ENCODE results near the gene ZNF407. TPM values are rescaled to one million over a fixed set of nuclear protein-coding genes. Genes with fewer than 3 reads are reported as not detected.

The ZNF407 gene
- total RNA-seq, 2 experiments from 2014 or later = 23.2 to 24.7 TPM

- H3K9me3 Mint-ChIP-seq = no peaks in the 10 kb centered on the region
Observed at GRCh38 chr18:74795751-74796150, 198.1 kb downstream of the ZNF407 start.

GRCh38 chr18:74796211-74796610 lies 198.5 kb downstream of the ZNF407 start:
- ChIA-PET CTCF (no interaction called here), POLR2A (no interaction called here)
- Histone ChIP-seq H3K4me1 (ENCODE audit: insufficient read depth, low read length) (no peaks in the 10 kb centered on the region), H3K27ac (ENCODE audit: low read depth in 1 of 2, low read length in 2 of 2) (no peak overlapping the region), H3K27me3 (ENCODE audit: control insufficient read depth in 1 of 2, insufficient read depth in 2 of 2, low read length in 2 of 2) (no peaks in the 10 kb centered on the region), H3K9me3 (ENCODE audit: control insufficient read depth in 1 of 2, insufficient read depth in 1 of 2, low read length in 2 of 2) (no peaks in the 10 kb centered on the region), H3K36me3 (ENCODE audit: insufficient read depth, low read length) (no peaks in the 10 kb centered on the region), H3K4me3 (ENCODE audit: low read length) (no peak overlapping the region)
- Mint-ChIP-seq H3K36me3 (ENCODE audit: low read depth) (peaks cover 7% of the 10 kb centered on the region), H3K4me1 (ENCODE audit: low read depth) (peaks cover 11% of the 10 kb centered on the region), H3K4me3 (no peak overlapping the region), H3K27me3 (no peaks in the 10 kb centered on the region), H3K27ac (no peak overlapping the region), H3K9me3 (no peaks in the 10 kb centered on the region)
- DNase-seq = no peak
- no peak for TF ChIP-seq CTCF (IDR thresholded peaks at IDR 0.05)
- intact Hi-C loops (cut with DNase I, micrococcal nuclease) = no loop called here
- no peak for ATAC-seq (ENCODE audit: poor library complexity)

More at GRCh38 chr18:74795751-74796150, 198.1 kb downstream of the ZNF407 start:
- no peak overlapping the region for H3K4me3 ChIP-seq (ENCODE audit: low read length)
- DNase-seq (no peak), ATAC-seq (ENCODE audit: poor library complexity) (no peak)
- no peaks in the 10 kb centered on the region for H3K27me3 ChIP-seq (ENCODE audit: control insufficient read depth in 1 of 2, insufficient read depth in 2 of 2, low read length in 2 of 2)
- H3K36me3 Mint-ChIP-seq (ENCODE audit: low read depth) = peaks cover 10% of the 10 kb centered on the region
- no peak overlapping the region for H3K4me3 Mint-ChIP-seq
- intact Hi-C loops (cut with DNase I, micrococcal nuclease) = no loop called here
- peaks cover 11% of the 10 kb centered on the region for H3K4me1 Mint-ChIP-seq (ENCODE audit: low read depth)
- POLR2A ChIA-PET = no interaction called here
- CTCF ChIA-PET = no interaction called here
- no peaks in the 10 kb centered on the region for H3K4me1 ChIP-seq (ENCODE audit: insufficient read depth, low read length)
- no peaks in the 10 kb centered on the region for H3K9me3 ChIP-seq (ENCODE audit: control insufficient read depth in 1 of 2, insufficient read depth in 1 of 2, low read length in 2 of 2)
- H3K36me3 ChIP-seq (ENCODE audit: insufficient read depth, low read length) = no peaks in the 10 kb centered on the region
- no peak overlapping the region for H3K27ac ChIP-seq (ENCODE audit: low read depth in 1 of 2, low read length in 2 of 2)
- no peak overlapping the region for H3K27ac Mint-ChIP-seq
- H3K27me3 Mint-ChIP-seq = no peaks in the 10 kb centered on the region
- no peak for TF ChIP-seq CTCF (IDR thresholded peaks at IDR 0.05)

GRCh38 chr18:74796841-74797576 lies 199.3 kb downstream of the ZNF407 start:
- Mint-ChIP-seq H3K27ac (no peak overlapping the region), H3K9me3 (no peaks in the 10 kb centered on the region), H3K4me3 (no peak overlapping the region), H3K27me3 (no peaks in the 10 kb centered on the region), H3K36me3 (ENCODE audit: low read depth) (no peaks in the 10 kb centered on the region), H3K4me1 (ENCODE audit: low read depth) (peaks cover 11% of the 10 kb centered on the region)
- CTCF ChIA-PET = no interaction called here
- H3K27me3 ChIP-seq (ENCODE audit: control insufficient read depth in 1 of 2, insufficient read depth in 2 of 2, low read length in 2 of 2) = no peaks in the 10 kb centered on the region
- H3K36me3 ChIP-seq (ENCODE audit: insufficient read depth, low read length) = no peaks in the 10 kb centered on the region
- no peak overlapping the region for H3K4me3 ChIP-seq (ENCODE audit: low read length)
- no peaks in the 10 kb centered on the region for H3K9me3 ChIP-seq (ENCODE audit: control insufficient read depth in 1 of 2, insufficient read depth in 1 of 2, low read length in 2 of 2)
- POLR2A ChIA-PET = no interaction called here
- ATAC-seq (ENCODE audit: poor library complexity) (no peak), DNase-seq (no peak)
- intact Hi-C loops (cut with DNase I, micrococcal nuclease) = no loop called here
- no peak for TF ChIP-seq CTCF (IDR thresholded peaks at IDR 0.05)
- no peaks in the 10 kb centered on the region for H3K4me1 ChIP-seq (ENCODE audit: insufficient read depth, low read length)
- H3K27ac ChIP-seq (ENCODE audit: low read depth in 1 of 2, low read length in 2 of 2) = no peak overlapping the region
